Nephron (organoid): ENCODE data around the gene IZUMO1R.
"Not testable (repeated sequence)": the region's sequence is repeated elsewhere in the genome, so short reads cannot be mapped to it uniquely, and the experiment has no call there.

Experiments
- H3K27ac Mint-ChIP-seq, 3 experiments: 2 replicates each; pipeline ENCODE4 v1.8.0; 2020; ENCODE audit warnings: mixed read lengths in 3 of 3, mild to moderate bottlenecking in 2 of 3, moderate library complexity in 1 of 3
- H3K27me3 Mint-ChIP-seq: 2 replicates; pipeline ENCODE4 v1.8.0; 2021; ENCODE audit warnings: low read depth, mild to moderate bottlenecking, moderate library complexity, mixed read lengths
- H3K36me3 Mint-ChIP-seq: 2 replicates; pipeline ENCODE4 v1.8.0; 2020; ENCODE audit warnings: low read depth, mixed read lengths
- H3K4me1 Mint-ChIP-seq: 2 replicates; pipeline ENCODE4 v1.8.0; 2020; ENCODE audit warnings: mixed read lengths
- H3K4me3 Mint-ChIP-seq, 3 experiments: 2 replicates each; pipeline ENCODE4 v1.8.0; 2020; ENCODE audit warnings: mild to moderate bottlenecking in 3 of 3, mixed read lengths in 3 of 3, moderate library complexity in 2 of 3
- H3K9me3 Mint-ChIP-seq: 2 replicates; pipeline ENCODE4 v1.8.0; 2020; ENCODE audit warnings: mixed read lengths
- CTCF ChIP-seq, 3 experiments: fragments of 200-600 bp; sonication (generic); IDR thresholded peaks; one replicate each; pipeline ENCODE4 v1.5.0; 2021; ENCODE audit warnings: antibody characterized with exemption in 3 of 3; ENCODE audit not compliant: unreplicated experiment in 3 of 3

Gene IZUMO1R

GRCh38 chr11:94342250-94342649 is 37.9 kb downstream of the IZUMO1R start:
- Mint-ChIP-seq H3K4me1 (no peaks in the 10 kb centered on the region), H3K9me3 (peaks cover 17% of the 10 kb centered on the region), H3K4me3 (no peak overlapping the region), H3K27ac (no peak overlapping the region), H3K27me3 (no peaks in the 10 kb centered on the region), H3K36me3 (no peaks in the 10 kb centered on the region)
- TF ChIP-seq CTCF (IDR thresholded peaks at IDR 0.05; ENCODE audit: unreplicated experiment in 3 of 3): no peak

- no peak for TF ChIP-seq CTCF (IDR thresholded peaks at IDR 0.05; ENCODE audit: unreplicated experiment in 3 of 3)
- Mint-ChIP-seq H3K4me3 (no peak overlapping the region), H3K36me3 (no peaks in the 10 kb centered on the region), H3K4me1 (no peaks in the 10 kb centered on the region), H3K27me3 (no peaks in the 10 kb centered on the region), H3K9me3 (peaks cover 20% of the 10 kb centered on the region), H3K27ac (no peak overlapping the region)
These were observed 39.1 kb downstream of the IZUMO1R start for GRCh38 chr11:94343495-94343894.

GRCh38 chr11:94346311-94346710 is 41.9 kb downstream of the IZUMO1R start:
- H3K9me3 Mint-ChIP-seq: peaks cover 12% of the 10 kb centered on the region
- not testable (repeated sequence) for H3K27me3 Mint-ChIP-seq, H3K36me3 Mint-ChIP-seq, H3K27ac Mint-ChIP-seq, H3K4me1 Mint-ChIP-seq, H3K4me3 Mint-ChIP-seq

- H3K9me3 Mint-ChIP-seq, H3K4me1 Mint-ChIP-seq, H3K36me3 Mint-ChIP-seq, H3K4me3 Mint-ChIP-seq, H3K27me3 Mint-ChIP-seq, H3K27ac Mint-ChIP-seq: not testable (repeated sequence)
These were observed 46.6 kb downstream of the IZUMO1R start for GRCh38 chr11:94350850-94351563.
